LHCN-M2 (cell line): ENCODE measurements around the gene PRSS57. TPM values are rescaled to one million over a fixed set of nuclear protein-coding genes. Genes with fewer than 3 reads are reported as not detected.

Experiments
- DNase-seq: peaks from one replicate; pipeline ENCODE4 v3.0.0-alpha.2; 2012; ENCODE audit warnings: low read depth
- total RNA-seq: library from RNA; depleted of rRNA; stranded (reverse); fragments of >200 nt; gene quantifications from 2 replicates; pipeline ENCODE4 v1.2.3, GENCODE V29; 2014; rRNA removed

Gene PRSS57
- total RNA-seq, 1 experiment from 2014 or later, result not detected

GRCh38 chr19:638906-639252, 56.4 kb downstream of the PRSS57 start:
- DNase-seq, result no peak

Other genes with a start within 250 kb of the PRSS57 start
- gene SHC2, start 234.4 kb downstream of the PRSS57 start, total RNA-seq, result 0.32 and 0.57 TPM in 2 replicates
- gene MADCAM1, start 199.0 kb downstream of the PRSS57 start, total RNA-seq, result 0.19 and 0.23 TPM in 2 replicates
- 84.8 and 85.9 TPM in 2 replicates for gene TPGS1, start 188.0 kb downstream of the PRSS57 start, total RNA-seq
- 64.6 and 69.6 TPM in 2 replicates for gene CDC34, start 163.7 kb downstream of the PRSS57 start, total RNA-seq
- gene GZMM, start 151.4 kb downstream of the PRSS57 start, total RNA-seq, result 1.7 TPM in 1 of 2 replicates, not detected in the other
- 746 and 758 TPM in 2 replicates for gene BSG, start 122.9 kb downstream of the PRSS57 start, total RNA-seq
- 1.4 and 1.9 TPM in 2 replicates for gene HCN2, start 105.6 kb downstream of the PRSS57 start, total RNA-seq
- gene POLRMT, start 61.9 kb downstream of the PRSS57 start, total RNA-seq, result 42.4 and 44.4 TPM in 2 replicates
- gene FGF22, start 55.6 kb downstream of the PRSS57 start, total RNA-seq, result not detected in 2 replicates
- 73.6 and 88.4 TPM in 2 replicates for gene RNF126, start 32.2 kb downstream of the PRSS57 start, total RNA-seq
- gene FSTL3, start 19.1 kb downstream of the PRSS57 start, total RNA-seq, result 125 and 217 TPM in 2 replicates
- gene PALM, start 13.5 kb upstream of the PRSS57 start, total RNA-seq, result 2.2 and 2.3 TPM in 2 replicates
- gene MISP, start 55.7 kb upstream of the PRSS57 start, total RNA-seq, result 0.46 and 0.58 TPM in 2 replicates
- gene PTBP1, start 102.0 kb upstream of the PRSS57 start, total RNA-seq, result 425 and 475 TPM in 2 replicates
- gene PLPPR3, start 126.5 kb upstream of the PRSS57 start, total RNA-seq, result 0.06 TPM in 1 of 2 replicates, not detected in the other
- not detected in 2 replicates for gene AZU1, start 132.4 kb upstream of the PRSS57 start, total RNA-seq
- not detected in 2 replicates for gene PRTN3, start 145.5 kb upstream of the PRSS57 start, total RNA-seq
- gene ELANE, start 156.9 kb upstream of the PRSS57 start, total RNA-seq, result 0.11 TPM in 1 of 2 replicates, not detected in the other
- 0.38 TPM in 1 of 2 replicates, not detected in the other for gene CFD, start 164.2 kb upstream of the PRSS57 start, total RNA-seq
- 36.3 and 38.7 TPM in 2 replicates for gene MED16, start 197.7 kb upstream of the PRSS57 start, total RNA-seq
- not detected in 2 replicates for gene RNU6-9, start 198.0 kb upstream of the PRSS57 start, total RNA-seq
- 40.3 and 42.7 TPM in 2 replicates for gene R3HDM4, start 217.8 kb upstream of the PRSS57 start, total RNA-seq
- gene KISS1R, start 221.9 kb upstream of the PRSS57 start, total RNA-seq, result not detected in 2 replicates
- 3.1 and 3.4 TPM in 2 replicates for gene ARID3A, start 230.6 kb upstream of the PRSS57 start, total RNA-seq